Naive B cell (primary cell): ENCODE measurements around the gene PRICKLE2. TPM values are rescaled to one million over a fixed set of nuclear protein-coding genes. Genes with fewer than 3 reads are reported as not detected.

ENCODE experiments used
- ATAC-seq, 2 donors: fragments of 150-1000 bp; cut with Tn5 transposase; 2 replicates each; pipeline ENCODE4 v1.10.0; 2021; ENCODE audit warnings: low read depth in 2 of 2, mild to moderate bottlenecking in 2 of 2, moderate library complexity in 2 of 2
- DNase-seq: peaks from one replicate; pipeline ENCODE4 v3.0.0; 2022
- H3K27ac Mint-ChIP-seq, 6 donors: one replicate each; pipeline ENCODE4 v1.8.0; 2020 to 2022; ENCODE audit warnings: mild to moderate bottlenecking in 6 of 6, mixed read lengths in 6 of 6, moderate library complexity in 5 of 6, inconsistent platforms in 2 of 6
- H3K27me3 Mint-ChIP-seq, 3 donors: one replicate each; pipeline ENCODE4 v1.8.0; 2021 to 2022; ENCODE audit warnings: mixed read lengths in 3 of 3, mild to moderate bottlenecking in 1 of 3
- H3K36me3 Mint-ChIP-seq, 2 donors: one replicate each; pipeline ENCODE4 v1.8.0; 2020 to 2022; ENCODE audit warnings: mixed read lengths in 2 of 2, inconsistent platforms in 1 of 2, mild to moderate bottlenecking in 1 of 2
- H3K4me1 Mint-ChIP-seq, 3 donors: one replicate each; pipeline ENCODE4 v1.8.0; 2020 to 2022; ENCODE audit warnings: mixed read lengths in 3 of 3, inconsistent platforms in 1 of 3, mild to moderate bottlenecking in 1 of 3, moderate library complexity in 1 of 3
- H3K4me3 Mint-ChIP-seq, 8 donors: one replicate each; pipeline ENCODE4 v1.8.0; 2020 to 2022; ENCODE audit warnings: mild to moderate bottlenecking in 8 of 8, mixed read lengths in 8 of 8, moderate library complexity in 8 of 8, inconsistent platforms in 2 of 8
- H3K9me3 Mint-ChIP-seq, 7 donors: one replicate each; pipeline ENCODE4 v1.8.0; 2020 to 2022; ENCODE audit warnings: mixed read lengths in 7 of 7, mild to moderate bottlenecking in 5 of 7, inconsistent platforms in 2 of 7, moderate library complexity in 1 of 7
- polyA plus RNA-seq, 6 donors: library from polyadenylated mRNA; unstranded; fragments of 300-500 nt; fragmentation: Illumina TruSeq; gene quantifications; one replicate each; pipeline ENCODE4 v1.2.3, GENCODE V29; 2021; ENCODE audit warnings: low read depth in 6 of 6

Gene PRICKLE2
- polyA plus RNA-seq, 6 donors from 2014 or later, result not detected

- no peak for ATAC-seq
- peaks cover 5 to 7% of the 10 kb centered on the region in 2 donors for H3K36me3 Mint-ChIP-seq
- no peak overlapping the region for H3K27ac Mint-ChIP-seq
- no peaks in the 10 kb centered on the region for H3K4me1 Mint-ChIP-seq
- H3K27me3 Mint-ChIP-seq, result peaks cover 22 to 34% (median 22%) of the 10 kb centered on the region in 3 donors
- no peak overlapping the region for H3K4me3 Mint-ChIP-seq
- peaks cover 0 to 7% (median 3%) of the 10 kb centered on the region in 7 donors for H3K9me3 Mint-ChIP-seq
- no peak for DNase-seq
Measured at GRCh38 chr3:64264501-64265109, 39.3 kb upstream of the PRICKLE2 start.

- Mint-ChIP-seq H3K4me3 (no peak overlapping the region), H3K9me3 (peaks cover 0 to 6% (median 0%) of the 10 kb centered on the region in 7 donors), H3K36me3 (peaks cover 5 to 7% of the 10 kb centered on the region in 2 donors), H3K27ac (no peak overlapping the region), H3K27me3 (peaks cover 13 to 23% (median 14%) of the 10 kb centered on the region in 3 donors), H3K4me1 (no peaks in the 10 kb centered on the region)
- no peak for DNase-seq
- no peak for ATAC-seq
Measured at GRCh38 chr3:64262574-64263114, 37.4 kb upstream of the PRICKLE2 start.

- Mint-ChIP-seq H3K36me3 (peaks cover 5 to 7% of the 10 kb centered on the region in 2 donors), H3K27me3 (peaks cover 7 to 18% (median 9%) of the 10 kb centered on the region in 3 donors), H3K4me3 (no peak overlapping the region), H3K27ac (peak overlapping the region in 1 of 6 donors; percentile 39), H3K9me3 (peaks cover 0 to 6% (median 0%) of the 10 kb centered on the region in 7 donors), H3K4me1 (no peaks in the 10 kb centered on the region)
- no peak for ATAC-seq
- DNase-seq, result no peak
Measured at GRCh38 chr3:64260431-64260830, 35.2 kb upstream of the PRICKLE2 start.

GRCh38 chr3:64259636-64260035 lies 34.4 kb upstream of the PRICKLE2 start:
- H3K36me3 Mint-ChIP-seq, result peaks cover 4 to 7% of the 10 kb centered on the region in 2 donors
- peaks cover 2 to 10% (median 7%) of the 10 kb centered on the region in 3 donors for H3K27me3 Mint-ChIP-seq
- DNase-seq (no peak), ATAC-seq (no peak)
- H3K27ac Mint-ChIP-seq, result no peak overlapping the region
- H3K4me1 Mint-ChIP-seq, result no peaks in the 10 kb centered on the region
- H3K4me3 Mint-ChIP-seq, result no peak overlapping the region
- peaks cover 0 to 6% (median 0%) of the 10 kb centered on the region in 7 donors for H3K9me3 Mint-ChIP-seq

- Mint-ChIP-seq H3K27ac (no peak overlapping the region), H3K27me3 (peaks cover 0 to 3% (median 1%) of the 10 kb centered on the region in 3 donors), H3K36me3 (peaks cover 0 to 3% of the 10 kb centered on the region in 2 donors), H3K4me1 (no peaks in the 10 kb centered on the region), H3K4me3 (no peak overlapping the region), H3K9me3 (peaks cover 0 to 2% (median 0%) of the 10 kb centered on the region in 7 donors)
- DNase-seq (no peak), ATAC-seq (no peak)
Measured at GRCh38 chr3:64257100-64257755, 32.0 kb upstream of the PRICKLE2 start.

- Mint-ChIP-seq H3K9me3 (peaks cover 0 to 2% (median 0%) of the 10 kb centered on the region in 7 donors), H3K36me3 (no peaks in the 10 kb centered on the region), H3K4me3 (no peak overlapping the region), H3K27me3 (no peaks in the 10 kb centered on the region), H3K27ac (no peak overlapping the region), H3K4me1 (no peaks in the 10 kb centered on the region)
- DNase-seq (no peak), ATAC-seq (no peak)
Measured at GRCh38 chr3:64255741-64256340, 30.6 kb upstream of the PRICKLE2 start.

- H3K36me3 Mint-ChIP-seq, result no peaks in the 10 kb centered on the region
- H3K9me3 Mint-ChIP-seq, result peaks cover 0 to 2% (median 0%) of the 10 kb centered on the region in 7 donors
- DNase-seq (no peak), ATAC-seq (no peak)
- H3K27ac Mint-ChIP-seq, result no peak overlapping the region
- no peaks in the 10 kb centered on the region for H3K4me1 Mint-ChIP-seq
- H3K27me3 Mint-ChIP-seq, result no peaks in the 10 kb centered on the region
- H3K4me3 Mint-ChIP-seq, result no peak overlapping the region
Measured at GRCh38 chr3:64254443-64254842, 29.2 kb upstream of the PRICKLE2 start.

GRCh38 chr3:64253689-64254088 lies 28.4 kb upstream of the PRICKLE2 start:
- H3K27ac Mint-ChIP-seq, result no peak overlapping the region
- ATAC-seq (no peak), DNase-seq (no peak)
- H3K9me3 Mint-ChIP-seq, result peaks cover 0 to 4% (median 0%) of the 10 kb centered on the region in 7 donors
- H3K27me3 Mint-ChIP-seq, result no peaks in the 10 kb centered on the region
- H3K4me3 Mint-ChIP-seq, result no peak overlapping the region
- no peaks in the 10 kb centered on the region for H3K4me1 Mint-ChIP-seq
- no peaks in the 10 kb centered on the region for H3K36me3 Mint-ChIP-seq

GRCh38 chr3:64251019-64251418 lies 25.8 kb upstream of the PRICKLE2 start:
- Mint-ChIP-seq H3K27me3 (no peaks in the 10 kb centered on the region), H3K4me1 (no peaks in the 10 kb centered on the region), H3K36me3 (no peaks in the 10 kb centered on the region), H3K27ac (no peak overlapping the region), H3K4me3 (no peak overlapping the region), H3K9me3 (peaks cover 0 to 4% (median 0%) of the 10 kb centered on the region in 7 donors)
- DNase-seq, result no peak
- no peak for ATAC-seq

- Mint-ChIP-seq H3K36me3 (no peaks in the 10 kb centered on the region), H3K4me3 (no peak overlapping the region), H3K4me1 (no peaks in the 10 kb centered on the region), H3K27ac (no peak overlapping the region), H3K9me3 (peaks cover 0 to 4% (median 0%) of the 10 kb centered on the region in 7 donors), H3K27me3 (peaks cover 0 to 5% (median 0%) of the 10 kb centered on the region in 3 donors)
- DNase-seq (no peak), ATAC-seq (no peak)
Measured at GRCh38 chr3:64247991-64248646, 22.9 kb upstream of the PRICKLE2 start.

GRCh38 chr3:64244011-64244942 lies 19.0 kb upstream of the PRICKLE2 start:
- Mint-ChIP-seq H3K4me3 (no peak overlapping the region), H3K27ac (no peak overlapping the region), H3K27me3 (peaks cover 0 to 5% (median 0%) of the 10 kb centered on the region in 3 donors), H3K36me3 (no peaks in the 10 kb centered on the region), H3K9me3 (peaks cover 0 to 7% (median 1%) of the 10 kb centered on the region in 7 donors), H3K4me1 (no peaks in the 10 kb centered on the region)
- DNase-seq (no peak), ATAC-seq (no peak)

GRCh38 chr3:64242435-64242834 lies 17.2 kb upstream of the PRICKLE2 start:
- H3K36me3 Mint-ChIP-seq, result no peaks in the 10 kb centered on the region
- H3K27me3 Mint-ChIP-seq, result peaks cover 0 to 5% (median 0%) of the 10 kb centered on the region in 3 donors
- H3K9me3 Mint-ChIP-seq, result peaks cover 3 to 6% (median 4%) of the 10 kb centered on the region in 7 donors
- ATAC-seq (no peak), DNase-seq (no peak)
- H3K4me3 Mint-ChIP-seq, result no peak overlapping the region
- H3K4me1 Mint-ChIP-seq, result no peaks in the 10 kb centered on the region
- H3K27ac Mint-ChIP-seq, result no peak overlapping the region
